Measurements from ENCODE around the gene MCCD1.

- TF ChIP-seq SMARCC2 (IDR thresholded peaks at IDR 0.05) (no peak), EZH2 (conservative IDR thresholded peaks at IDR 0.05; ENCODE audit: low read depth, low read length) (no peak)
These were observed 48.3 kb downstream of the MCCD1 start for GRCh38 chr6:31576897-31577578.

All from HepG2 (cell line).